SU-DHL-6 (cell line): ENCODE results near the gene TMPRSS13.

Experiments
- H2AFZ ChIP-seq: fragments of 200-600 bp; sonication (generic); 2 replicates; pipeline ENCODE4 v1.6.1; 2014; ENCODE audit warnings: low read depth, mild to moderate bottlenecking, moderate library complexity, mixed read lengths, antibody characterized with exemption, low read length; ENCODE audit not compliant: severe bottlenecking
- H3F3A ChIP-seq: fragments of 200-600 bp; shearing (Covaris generic); 2 replicates; pipeline ENCODE4 v1.6.0; 2016; ENCODE audit warnings: antibody characterized with exemption, mild to moderate bottlenecking; ENCODE audit not compliant: insufficient read depth
- H3K27ac ChIP-seq: fragments of 200-600 bp; sonication (generic); 2 replicates; pipeline ENCODE4 v1.5.1; 2016; ENCODE audit warnings: low read depth, mild to moderate bottlenecking, low read length, moderate library complexity, mixed read lengths
- H3K27me3 ChIP-seq: fragments of 200-600 bp; sonication (generic), shearing (Covaris generic); 2 replicates; pipeline ENCODE4 v1.6.0; 2014; ENCODE audit warnings: mild to moderate bottlenecking, low read length
- H3K36me3 ChIP-seq: fragments of 200-600 bp; sonication (generic); 2 replicates; pipeline ENCODE4 v1.6.1; 2014; ENCODE audit warnings: mild to moderate bottlenecking, low read length, mixed read lengths
- H3K4me2 ChIP-seq: fragments of 300-600, 200-600 bp; shearing (Covaris generic), sonication (generic); 2 replicates; pipeline ENCODE4 v1.6.0; 2014; ENCODE audit warnings: low read length, low read depth, mild to moderate bottlenecking; ENCODE audit not compliant: poor library complexity, severe bottlenecking
- H3K4me3 ChIP-seq: fragments of 200-600 bp; sonication (generic); 2 replicates; pipeline ENCODE4 v1.5.1; 2014; ENCODE audit warnings: antibody characterized with exemption, low read length, mild to moderate bottlenecking, mixed read lengths; ENCODE audit not compliant: insufficient read depth, poor library complexity, severe bottlenecking
- H3K79me2 ChIP-seq: fragments of 200-600 bp; sonication (generic); 2 replicates; pipeline ENCODE4 v1.6.1; 2014; ENCODE audit warnings: mild to moderate bottlenecking, low read length, moderate library complexity; ENCODE audit not compliant: insufficient read depth
- H3K9ac ChIP-seq: fragments of 200-600 bp; sonication (generic); 2 replicates; pipeline ENCODE4 v1.7.0; 2014; ENCODE audit warnings: mild to moderate bottlenecking, low read length
- H3K9me2 ChIP-seq: fragments of 200-600 bp; sonication (generic); replicated peaks from 2 replicates; pipeline ENCODE4 v1.6.1; 2014; ENCODE audit warnings: low read length; ENCODE audit not compliant: insufficient read depth
- H3K9me3 ChIP-seq: fragments of 200-600 bp; sonication (generic); 2 replicates; pipeline ENCODE4 v1.6.1; 2014; ENCODE audit warnings: low read length, mixed read lengths; ENCODE audit not compliant: insufficient read depth
- H4K20me1 ChIP-seq: fragments of 200-600 bp; sonication (generic); 2 replicates; pipeline ENCODE4 v1.6.1; 2014; ENCODE audit warnings: low read depth, mild to moderate bottlenecking, antibody characterized with exemption, low read length, moderate library complexity, mixed read lengths
- CTCF ChIP-seq: fragments of 200-600 bp; sonication (generic); IDR thresholded peaks from one replicate; pipeline ENCODE4 v1.5.1; 2017; ENCODE audit warnings: antibody characterized with exemption, mild to moderate bottlenecking, low read length, moderate library complexity; ENCODE audit not compliant: insufficient read depth, poor library complexity, severe bottlenecking
- EZH2phosphoT487 ChIP-seq: fragments of 200-600 bp; sonication (generic), shearing (Covaris generic); conservative IDR thresholded peaks from 2 replicates; pipeline ENCODE4 v1.6.1; 2018; ENCODE audit warnings: mild to moderate bottlenecking, antibody characterized with exemption, low read length, moderate library complexity, mixed read lengths

Gene TMPRSS13

DNA sequence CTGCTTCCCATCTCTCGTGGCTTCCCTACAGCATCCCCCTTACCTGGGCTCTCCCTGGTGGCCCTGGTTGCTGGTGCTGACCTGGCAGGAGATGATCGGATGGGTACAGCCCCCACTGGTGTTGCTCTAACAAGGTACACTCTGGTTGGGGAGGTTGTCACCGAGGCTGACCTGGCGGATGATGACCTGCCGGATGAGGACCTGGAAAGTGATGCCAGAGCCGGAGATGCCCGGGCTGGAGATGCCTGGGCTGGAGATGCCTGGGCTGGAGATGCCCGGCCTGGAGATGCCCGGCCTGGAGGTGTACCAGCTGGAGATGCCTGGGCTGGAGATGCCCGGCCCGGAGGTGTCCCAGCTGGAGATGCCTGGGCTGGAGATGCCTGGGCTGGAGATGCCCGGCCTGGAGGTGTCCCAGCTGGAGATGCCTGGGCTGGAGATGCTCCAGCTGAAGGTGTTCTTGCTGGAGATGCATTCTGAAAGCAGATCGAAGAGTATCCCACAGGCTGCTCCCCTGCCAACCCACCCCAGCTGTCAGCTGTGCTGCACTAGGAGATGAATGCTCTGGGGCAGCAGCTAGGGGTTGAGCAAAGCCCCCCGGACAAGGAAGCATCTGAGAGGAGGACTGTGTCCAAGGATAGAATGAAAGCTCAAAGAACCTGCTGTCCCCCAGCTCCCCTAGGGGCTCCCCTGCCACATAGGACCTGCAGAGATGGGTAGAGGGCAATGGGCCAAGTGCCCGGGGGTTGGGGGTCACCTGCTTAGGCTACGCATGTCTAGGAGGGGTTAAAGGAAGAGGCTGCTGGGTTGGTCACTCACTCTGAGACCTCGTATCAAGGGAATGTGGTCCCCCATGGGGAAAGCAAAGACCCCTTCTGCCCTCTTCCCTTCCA is 10.6 kb downstream of the TMPRSS13 start:
- Histone ChIP-seq H3K4me2 (no peak overlapping the region), H3K79me2 (no peaks in the 10 kb centered on the region), H2AFZ (no peak overlapping the region), H3K9me2 (no peaks in the 10 kb centered on the region), H3K4me3 (no peak overlapping the region), H3K9me3 (no peaks in the 10 kb centered on the region), H3F3A (no peaks in the 10 kb centered on the region), H4K20me1 (no peaks in the 10 kb centered on the region), H3K27ac (no peak overlapping the region), H3K27me3 (no peaks in the 10 kb centered on the region), H3K36me3 (no peaks in the 10 kb centered on the region), H3K9ac (no peak overlapping the region)
- no peak for TF ChIP-seq EZH2phosphoT487
- TF ChIP-seq CTCF, result no peak

GRCh38 chr11:117917591-117918151 is 11.5 kb downstream of the TMPRSS13 start:
- Histone ChIP-seq H3K79me2 (no peaks in the 10 kb centered on the region), H3K9me3 (no peaks in the 10 kb centered on the region), H3F3A (no peaks in the 10 kb centered on the region), H4K20me1 (no peaks in the 10 kb centered on the region), H3K4me3 (no peak overlapping the region), H3K27ac (no peak overlapping the region), H3K9ac (no peak overlapping the region), H2AFZ (no peak overlapping the region), H3K36me3 (no peaks in the 10 kb centered on the region), H3K4me2 (no peak overlapping the region), H3K9me2 (no peaks in the 10 kb centered on the region), H3K27me3 (no peaks in the 10 kb centered on the region)
- TF ChIP-seq EZH2phosphoT487, result no peak
- TF ChIP-seq CTCF, result no peak

DNA sequence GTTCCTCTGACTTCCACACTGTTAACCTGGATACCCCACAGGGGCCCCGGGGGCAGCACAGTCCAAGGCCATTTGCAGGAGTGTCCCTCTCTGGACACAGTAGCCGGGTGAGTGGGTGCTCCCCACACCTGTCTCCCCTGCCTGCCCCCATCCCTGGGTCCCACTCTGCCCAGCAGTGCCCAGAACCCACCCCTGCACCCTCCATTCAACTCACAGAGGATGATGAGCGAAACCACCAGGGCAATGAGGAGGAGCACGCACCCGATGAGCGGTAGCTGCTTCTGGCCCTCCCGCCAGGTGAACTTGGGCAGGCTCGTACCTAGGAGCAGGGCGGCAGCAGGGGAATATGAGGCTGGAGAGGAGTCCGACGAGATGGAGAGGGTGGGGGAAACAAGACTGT is 12.2 kb downstream of the TMPRSS13 start:
- Histone ChIP-seq H3K9me2 (no peaks in the 10 kb centered on the region), H3K79me2 (no peaks in the 10 kb centered on the region), H3K27ac (no peak overlapping the region), H2AFZ (no peak overlapping the region), H3K36me3 (no peaks in the 10 kb centered on the region), H3K9ac (no peak overlapping the region), H3K4me2 (no peak overlapping the region), H3K9me3 (no peaks in the 10 kb centered on the region), H3F3A (no peaks in the 10 kb centered on the region), H3K27me3 (no peaks in the 10 kb centered on the region), H4K20me1 (no peaks in the 10 kb centered on the region), H3K4me3 (no peak overlapping the region)
- no peak for TF ChIP-seq EZH2phosphoT487
- no peak for TF ChIP-seq CTCF
